ENCODE results near the gene DGKA. TPM values are rescaled to one million over a fixed set of nuclear protein-coding genes. Genes with fewer than 3 reads are reported as not detected.

Gene DGKA
- total RNA-seq, 1 experiment from 2014 or later: 7.6 TPM

- Histone ChIP-seq H3K4me3 (ENCODE audit: low read depth in 2 of 2, low read length in 2 of 2) (no peak overlapping the region), H3K27me3 (ENCODE audit: control insufficient read depth, insufficient read depth, low read length) (no peaks in the 10 kb centered on the region), H3K36me3 (ENCODE audit: control insufficient read depth, insufficient read depth, low read length) (peaks cover 14% of the 10 kb centered on the region), H3K4me1 (ENCODE audit: control insufficient read depth, insufficient read depth, low read length) (no peaks in the 10 kb centered on the region), H3K27ac (ENCODE audit: low read length) (no peak overlapping the region), H3K9me3 (ENCODE audit: control insufficient read depth, insufficient read depth, low read depth, low read length) (no peaks in the 10 kb centered on the region)
- ATAC-seq: no peak
- no peak for DNase-seq (ENCODE audit: low read depth, low spot score)
- POLR2A ChIA-PET: no interaction called here
- CTCF ChIA-PET: no interaction called here
- intact Hi-C loops (cut with micrococcal nuclease; ENCODE audit: unreplicated experiment): no loop called here
- BruUV-seq (replicated peaks): no TSS peak
- TF ChIP-seq SIN3A (IDR thresholded peaks at IDR 0.05; ENCODE audit: borderline replicate concordance, insufficient read depth, low read depth, low read length) (no peak), CTCF (IDR thresholded peaks at IDR 0.05) (no peak), REST (IDR thresholded peaks at IDR 0.05; ENCODE audit: insufficient read depth in 1 of 2, low read depth in 2 of 2, low read length in 1 of 2) (no peak), POLR2AphosphoS5 (IDR thresholded peaks at IDR 0.05; ENCODE audit: low read depth, low read length) (no peak)
- in situ Hi-C loops (cut with HindIII; ENCODE audit: low pct_unique_long_range_greater_than_20kb, low sequenced_read_pairs): no loop called here
Observed at GRCh38 chr12:55991110-55991509, 60.1 kb downstream of the DGKA start.

- Histone ChIP-seq H3K9me3 (ENCODE audit: control insufficient read depth, insufficient read depth, low read depth, low read length) (no peaks in the 10 kb centered on the region), H3K27ac (ENCODE audit: low read length) (no peak overlapping the region), H3K4me3 (ENCODE audit: low read depth in 2 of 2, low read length in 2 of 2) (no peak overlapping the region), H3K36me3 (ENCODE audit: control insufficient read depth, insufficient read depth, low read length) (peaks cover 14% of the 10 kb centered on the region), H3K4me1 (ENCODE audit: control insufficient read depth, insufficient read depth, low read length) (no peaks in the 10 kb centered on the region), H3K27me3 (ENCODE audit: control insufficient read depth, insufficient read depth, low read length) (no peaks in the 10 kb centered on the region)
- TF ChIP-seq POLR2AphosphoS5 (IDR thresholded peaks at IDR 0.05; ENCODE audit: low read depth, low read length) (no peak), REST (IDR thresholded peaks at IDR 0.05; ENCODE audit: insufficient read depth in 1 of 2, low read depth in 2 of 2, low read length in 1 of 2) (no peak), TCF7L2 (IDR thresholded peaks at IDR 0.05; ENCODE audit: low read depth, low read length) (no peak), CTCF (IDR thresholded peaks at IDR 0.05) (no peak), SIN3A (IDR thresholded peaks at IDR 0.05; ENCODE audit: borderline replicate concordance, insufficient read depth, low read depth, low read length) (no peak)
- intact Hi-C loops (cut with micrococcal nuclease; ENCODE audit: unreplicated experiment): no loop called here
- in situ Hi-C loops (cut with HindIII; ENCODE audit: low pct_unique_long_range_greater_than_20kb, low sequenced_read_pairs): no loop called here
- BruUV-seq (replicated peaks): no TSS peak
- POLR2A ChIA-PET: interaction anchor here (0.6 kb wide), 1 partner anchor 53 kb away, joined by 4 read pairs; no protein-coding TSS in a partner anchor
- ATAC-seq (no peak), DNase-seq (ENCODE audit: low read depth, low spot score) (no peak)
- CTCF ChIA-PET: no interaction called here
Observed at GRCh38 chr12:55993230-55993853, 62.4 kb downstream of the DGKA start.
